GM12878 (cell line): Measurements from ENCODE around the gene MSANTD2. TPM values are rescaled to one million over a fixed set of nuclear protein-coding genes. Genes with fewer than 3 reads are reported as not detected.
A peak's percentile ranks its signal among the peaks of the same experiment; 100 is the strongest.

ENCODE experiments used
- ATAC-seq: fragments of 200-7000 bp; cut with Tn5 transposase; 3 replicates; pipeline ENCODE4 v1.9.1; 2020; ENCODE audit warnings: mild to moderate bottlenecking, moderate library complexity
- BruUV-seq: library from RNA; stranded (reverse); fragments of 400-500 nt; replicated peaks from 2 replicates; lab custom pipeline; 2021; lab: Mats Ljungman, UMichigan
- CTCF ChIA-PET: fragments of 300-600 bp; sonication (Branson Sonifier 250); formaldehyde crosslinking; extraction: SDS; loops from one replicate; lab custom pipeline; 2021; ENCODE audit warnings: inconsistent platforms; lab: Yijun Ruan, JAX
- POLR2A ChIA-PET: fragments of 350-600 bp; formaldehyde crosslinking; extraction: SDS; loops from one replicate; lab custom pipeline; 2021; ENCODE audit warnings: inconsistent platforms; lab: Charles Lee
- RAD21 ChIA-PET: fragments of 300-600 bp; sonication (Branson Sonifier 250); formaldehyde crosslinking; loops from one replicate; lab custom pipeline; 2023; ENCODE audit warnings: antibody characterized with exemption; ENCODE audit not compliant: unreplicated experiment; lab: Charles Lee
- SMC1A ChIA-PET: fragments of 300-600 bp; sonication (Branson Sonifier 250); formaldehyde crosslinking; loops from one replicate; lab custom pipeline; 2023; ENCODE audit not compliant: unreplicated experiment, uncharacterized antibody; lab: Charles Lee
- DNase-seq: peaks from one replicate; pipeline ENCODE4 v3.0.0-alpha.2; 2011; ENCODE audit warnings: low read depth, low spot score
- FAIRE-seq: peaks from 3 replicates; lab custom pipeline; 2011; peaks lifted over from hg19 to GRCh38; lab: Jason Lieb, UNC
- H2AFZ ChIP-seq: 2 replicates; pipeline ENCODE4 v1.6.0; 2011; ENCODE audit warnings: low read depth, low read length, control low read depth; ENCODE audit not compliant: control insufficient read depth
- H3K27ac ChIP-seq: 2 replicates; pipeline ENCODE4 v1.5.1; 2011; ENCODE audit warnings: control low read depth; ENCODE audit not compliant: control insufficient read depth, insufficient read depth
- H3K27me3 ChIP-seq, 2 experiments: replicated peaks in 1 of 2; 2 replicates each; pipeline versions ENCODE4 v1.6.0 to v1.6.1; 2011; ENCODE audit warnings: low read length in 1 of 2; ENCODE audit not compliant: control insufficient read depth in 2 of 2, insufficient read depth in 2 of 2
- H3K36me3 ChIP-seq, 2 experiments: 2 replicates each; pipeline ENCODE4 v1.5.1; 2011; ENCODE audit warnings: low read length in 1 of 2; ENCODE audit not compliant: control insufficient read depth in 2 of 2, insufficient read depth in 2 of 2
- H3K4me1 ChIP-seq: 2 replicates; pipeline ENCODE4 v1.6.1; 2011; ENCODE audit warnings: mild to moderate bottlenecking, low read length, moderate library complexity, mixed read lengths; ENCODE audit not compliant: control insufficient read depth, insufficient read depth
- H3K4me2 ChIP-seq: 2 replicates; pipeline ENCODE4 v1.6.0; 2011; ENCODE audit warnings: control low read depth; ENCODE audit not compliant: control insufficient read depth, insufficient read depth
- H3K4me3 ChIP-seq: fragments of 200-600 bp; sonication (generic); 2 replicates; pipeline ENCODE4 v1.5.1; 2016
- H3K79me2 ChIP-seq: 2 replicates; pipeline ENCODE4 v1.6.0; 2011; ENCODE audit warnings: low read length; ENCODE audit not compliant: control insufficient read depth, insufficient read depth
- H3K9ac ChIP-seq: 2 replicates; pipeline ENCODE4 v1.8.0; 2011; ENCODE audit warnings: low read length, control low read depth, mixed read lengths; ENCODE audit not compliant: control insufficient read depth, insufficient read depth
- H3K9me3 ChIP-seq: replicated peaks from 3 replicates; pipeline ENCODE4 v1.5.1; 2011; ENCODE audit warnings: mild to moderate bottlenecking, low read length; ENCODE audit not compliant: control insufficient read depth, insufficient read depth
- H4K20me1 ChIP-seq: 2 replicates; pipeline ENCODE4 v1.6.0; 2011; ENCODE audit not compliant: control insufficient read depth, insufficient read depth
- ATF2 ChIP-seq: IDR thresholded peaks from 2 replicates; pipeline ENCODE4 v1.6.1; 2012; ENCODE audit warnings: low read length, inconsistent platforms
- BMI1 ChIP-seq: fragments of 450-650 bp; IDR thresholded peaks from 2 replicates; pipeline ENCODE4 v1.6.1; 2016; ENCODE audit warnings: mild to moderate bottlenecking, moderate library complexity, borderline replicate concordance
- CHD4 ChIP-seq: fragments of 200-600 bp; sonication (generic); IDR thresholded peaks from 2 replicates; pipeline ENCODE4 v1.6.1; 2016; ENCODE audit warnings: mild to moderate bottlenecking
- EGR1 ChIP-seq, 2 experiments: IDR thresholded peaks; 1 replicate in 1 of 2; 2 replicates in 1 of 2; pipeline ENCODE4 v1.6.1; 2011 to 2012; ENCODE audit warnings: low read depth in 2 of 2, low read length in 2 of 2, borderline replicate concordance in 1 of 2, mild to moderate bottlenecking in 1 of 2, moderate library complexity in 1 of 2
- GATAD2B ChIP-seq: fragments of 450-650 bp; conservative IDR thresholded peaks from 2 replicates; pipeline ENCODE4 v1.6.1; 2017; ENCODE audit warnings: low read depth, mild to moderate bottlenecking, moderate library complexity
- JUNB ChIP-seq: IDR thresholded peaks from 2 replicates; pipeline ENCODE4 v1.6.1; 2016; ENCODE audit warnings: antibody characterized with exemption, mild to moderate bottlenecking
- MEF2A ChIP-seq: IDR thresholded peaks from 2 replicates; pipeline ENCODE4 v1.6.1; 2011; ENCODE audit warnings: low read depth, mild to moderate bottlenecking, low read length, moderate library complexity; ENCODE audit not compliant: insufficient read depth
- MLLT1 ChIP-seq: fragments of 450-650 bp; IDR thresholded peaks from 2 replicates; pipeline ENCODE4 v1.6.1; 2016; ENCODE audit warnings: mild to moderate bottlenecking
- NR2C1 ChIP-seq: fragments of 450-650 bp; IDR thresholded peaks from 2 replicates; pipeline ENCODE4 v1.6.1; 2017; ENCODE audit warnings: antibody characterized with exemption, mild to moderate bottlenecking, moderate library complexity
- PAX5 ChIP-seq: IDR thresholded peaks from 2 replicates; pipeline ENCODE4 v1.6.1; 2011; ENCODE audit warnings: low read depth, low read length, borderline replicate concordance
- PML ChIP-seq: IDR thresholded peaks from 2 replicates; pipeline ENCODE4 v1.6.1; 2012; ENCODE audit warnings: low read length, inconsistent platforms
- WRNIP1 ChIP-seq: IDR thresholded peaks from 2 replicates; pipeline ENCODE4 v1.6.1; 2011; ENCODE audit warnings: low read depth, low read length, improper control_type of control experiment, borderline replicate concordance
- ZSCAN29 ChIP-seq: fragments of 450-650 bp; IDR thresholded peaks from 2 replicates; pipeline ENCODE4 v1.6.1; 2017; ENCODE audit warnings: mild to moderate bottlenecking, moderate library complexity
- WGBS: methylation state at CpG from one replicate; pipeline ENCODE4 v1.1.6; 2016; ENCODE audit warnings: low lambda C conversion rate; ENCODE audit not compliant: insufficient replicate concordance, insufficient coverage; ENCODE audit errors: missing lambda C conversion rate; 5-methylcytosine and 5-hydroxymethylcytosine counted together
- in situ Hi-C: fragments of 300-500 bp; cut with MboI; formaldehyde crosslinking; loops from 9 replicates; pipeline ENCODE4 v1.14.3; 2018; ENCODE audit warnings: mixed read lengths
- intact Hi-C: fragments of 100-400 bp; cut with micrococcal nuclease; formaldehyde crosslinking; loops from one replicate; pipeline ENCODE4 v1.14.2; 2022; ENCODE audit not compliant: unreplicated experiment
- polyA plus RNA-seq, 11 experiments: library from polyadenylated mRNA; depleted of rRNA in 4 of 11; unstranded in 6 of 11; stranded (reverse) in 5 of 11; fragments of >200 nt; fragmentation: Nextera tagmentation in 4 of 11; fragmentation: Illumina TruSeq in 1 of 11; extraction: Ambion mirVana in 4 of 11; extraction: Trizol in 1 of 11; gene quantifications; 1 replicate in 1 of 11; 2 replicates in 10 of 11; pipeline versions ENCODE4 v1.2.1 to v1.2.3, GENCODE V29; 2011 to 2016; ENCODE audit warnings: inconsistent platforms in 2 of 11, missing spikeins in 2 of 11, low read depth in 1 of 11
- total RNA-seq, 4 experiments: library from RNA; depleted of rRNA in 3 of 4; stranded (reverse); fragments of >200 nt in 3 of 4; fragmentation: Illumina TruSeq in 1 of 4; extraction: Trizol in 1 of 4; gene quantifications; 2 replicates each; pipeline versions ENCODE4 v1.2.1 to v1.2.3, GENCODE V29; 2013 to 2021
- TF ChIP-seq, protein P1 (sequence below): fragments of 450-650 bp; IDR thresholded peaks from 2 replicates; pipeline ENCODE4 v1.6.1; 2016; ENCODE audit warnings: mild to moderate bottlenecking
- TF ChIP-seq, protein P2 (sequence below): fragments of 450-650 bp; IDR thresholded peaks from 2 replicates; pipeline ENCODE4 v1.6.1; 2017; ENCODE audit warnings: mild to moderate bottlenecking

MSANTD2 gene
- total and polyA plus RNA-seq, 10 of the 15 experiments (the other 5 are each of a cell fraction or from before 2014, with no cell fraction given) = 3.0 to 12.4 (median 8.0) TPM

DNA sequence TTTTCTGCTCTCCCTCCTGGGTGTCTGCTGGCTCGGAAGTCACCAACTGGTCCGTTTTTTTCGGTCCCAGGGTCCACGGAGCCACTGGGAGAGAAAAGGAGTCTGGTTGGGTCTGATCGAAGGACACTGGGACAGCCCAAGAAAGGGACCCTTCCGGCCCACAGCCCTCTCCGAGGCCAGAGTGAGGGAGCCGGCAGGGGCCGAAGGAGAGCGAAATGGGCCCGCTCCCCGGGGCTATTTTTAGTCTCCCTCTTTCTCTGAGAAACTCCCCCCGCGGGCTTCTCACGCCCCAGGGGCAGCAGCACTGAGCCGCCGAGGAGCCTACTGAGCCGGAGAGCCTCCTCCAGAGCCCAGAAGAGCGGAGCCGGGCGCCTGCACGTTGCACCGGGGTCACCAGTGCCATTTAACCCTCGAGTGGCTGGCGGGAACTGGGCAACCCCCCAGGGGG lies 40.0 kb downstream of the MSANTD2 start (continued):
- TF ChIP-seq BMI1 = no peak
- TF ChIP-seq MEF2A = peak; percentile 76
- no peak for TF ChIP-seq EGR1 (IDR thresholded peaks at IDR 0.05; ENCODE audit: borderline replicate concordance in 1 of 2, low read depth in 2 of 2, low read length in 2 of 2)

DNA sequence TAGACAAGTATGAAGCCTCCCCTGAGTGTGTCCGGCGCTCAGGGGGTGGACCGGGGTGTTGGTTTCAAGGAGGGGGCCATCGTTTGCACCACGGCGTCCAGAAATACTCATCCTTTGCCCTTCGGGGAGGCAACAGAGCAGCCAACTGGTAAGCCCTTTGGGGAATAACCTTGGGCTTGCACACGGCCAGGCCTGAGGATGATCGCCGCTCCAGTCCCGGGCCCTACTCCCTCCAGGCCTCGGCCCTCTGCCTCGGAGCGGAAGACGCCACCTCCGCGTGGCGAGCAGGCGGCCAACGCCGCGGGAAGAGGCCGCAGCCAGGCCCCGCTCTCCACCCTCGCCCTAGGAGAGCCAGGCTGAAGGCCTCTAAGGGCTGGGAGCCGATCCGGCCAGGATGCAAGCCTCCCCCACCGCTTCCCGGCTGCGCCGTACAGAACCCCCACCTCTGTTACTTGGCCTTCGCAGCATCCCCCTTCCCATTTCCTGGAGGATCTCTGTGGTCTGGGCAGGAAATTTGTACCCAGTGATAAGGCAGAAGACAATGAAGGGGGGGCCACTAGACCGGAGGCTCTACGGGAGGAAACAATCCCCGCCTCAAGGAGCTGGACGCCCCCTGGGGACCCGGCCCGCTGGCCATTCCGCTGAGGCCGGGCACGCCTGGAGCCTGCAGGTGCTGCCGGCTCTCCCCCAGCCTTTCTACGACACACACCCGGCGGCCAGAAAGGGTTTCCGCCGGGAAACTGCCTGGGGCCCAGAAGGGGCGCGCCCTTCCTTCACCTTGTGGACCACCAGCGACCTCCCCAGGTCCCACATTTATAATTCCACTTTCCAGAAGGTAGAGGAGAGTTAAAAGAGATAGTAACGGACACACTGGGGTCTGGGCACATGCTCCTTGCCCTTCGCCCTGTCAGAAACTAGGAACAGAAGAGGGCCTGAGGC lies 40.7 kb downstream of the MSANTD2 start:
- BruUV-seq = TSS peak; percentile 66
- H3K79me2 ChIP-seq = peaks cover 46% of the 10 kb centered on the region
- ChIA-PET SMC1A (interaction anchor here (0.9 to 8.8 kb wide), 5 partner anchors 13 to 88 kb away, joined by 5 to 93 read pairs (median 12); partner anchors contain the start of genes MSANTD2, SIAE and SPA17), CTCF (interaction anchor here (0.9 to 16.3 kb wide), 16 partner anchors 12 to 194 kb away, joined by 3 to 272 read pairs (median 6); partner anchors contain the start of genes CCDC15, MSANTD2, NRGN and SIAE), POLR2A (interaction anchor here (1.4 to 1.5 kb wide), 2 partner anchors 19 to 38 kb away, joined by 3 to 4 read pairs; no protein-coding TSS in a partner anchor), RAD21 (interaction anchor here (0.9 to 5.8 kb wide), 6 partner anchors 13 to 89 kb away, joined by 3 to 67 read pairs (median 12); partner anchors contain the start of genes SIAE and SPA17)
- peak overlapping the region; percentile 87 for H3K9ac ChIP-seq
- H3K36me3 ChIP-seq = no peaks in the 10 kb centered on the region; a peak in 2 of 4 replicates
- no peaks in the 10 kb centered on the region for H3K27me3 ChIP-seq
- peak overlapping the region; percentile 82 for H3K27ac ChIP-seq
- in situ Hi-C loops = loop anchor here (5.0 kb wide), 1 partner anchor 87 kb away; the partner anchor contains the start of genes SIAE and SPA17
- H4K20me1 ChIP-seq = no peaks in the 10 kb centered on the region
- peak overlapping the region; percentile 64 for H2AFZ ChIP-seq
- peak overlapping the region; percentile 83 for H3K4me3 ChIP-seq
- intact Hi-C loops = no loop called here
- peaks cover 18% of the 10 kb centered on the region for H3K4me1 ChIP-seq
- peak overlapping the region; percentile 98 for H3K4me2 ChIP-seq
- no peaks in the 10 kb centered on the region for H3K9me3 ChIP-seq
- 33% methylated on average over 45 of the region's 52 CpGs for WGBS
- peak; percentile 22 for ATAC-seq
- no peak for FAIRE-seq
- no peak for DNase-seq
- no peak for TF ChIP-seq CHD4
- TF ChIP-seq GATAD2B = 0 out of 2 replicates have a peak, but pooled peaks have one; percentile 29
- no peak for TF ChIP-seq ZSCAN29
- no peak for TF ChIP-seq NR2C1
- TF ChIP-seq ATF2 = no peak
- TF ChIP-seq PML = no peak
- TF ChIP-seq PAX5 = no peak
- peak; percentile 44; the same call in 1 of the 2 replicates for TF ChIP-seq MLLT1
- TF ChIP-seq JUNB = no peak
- no peak for TF ChIP-seq WRNIP1
- TF ChIP-seq, protein P1, sequence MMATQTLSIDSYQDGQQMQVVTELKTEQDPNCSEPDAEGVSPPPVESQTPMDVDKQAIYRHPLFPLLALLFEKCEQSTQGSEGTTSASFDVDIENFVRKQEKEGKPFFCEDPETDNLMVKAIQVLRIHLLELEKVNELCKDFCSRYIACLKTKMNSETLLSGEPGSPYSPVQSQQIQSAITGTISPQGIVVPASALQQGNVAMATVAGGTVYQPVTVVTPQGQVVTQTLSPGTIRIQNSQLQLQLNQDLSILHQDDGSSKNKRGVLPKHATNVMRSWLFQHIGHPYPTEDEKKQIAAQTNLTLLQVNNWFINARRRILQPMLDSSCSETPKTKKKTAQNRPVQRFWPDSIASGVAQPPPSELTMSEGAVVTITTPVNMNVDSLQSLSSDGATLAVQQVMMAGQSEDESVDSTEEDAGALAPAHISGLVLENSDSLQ = no peak
- TF ChIP-seq, protein P2, sequence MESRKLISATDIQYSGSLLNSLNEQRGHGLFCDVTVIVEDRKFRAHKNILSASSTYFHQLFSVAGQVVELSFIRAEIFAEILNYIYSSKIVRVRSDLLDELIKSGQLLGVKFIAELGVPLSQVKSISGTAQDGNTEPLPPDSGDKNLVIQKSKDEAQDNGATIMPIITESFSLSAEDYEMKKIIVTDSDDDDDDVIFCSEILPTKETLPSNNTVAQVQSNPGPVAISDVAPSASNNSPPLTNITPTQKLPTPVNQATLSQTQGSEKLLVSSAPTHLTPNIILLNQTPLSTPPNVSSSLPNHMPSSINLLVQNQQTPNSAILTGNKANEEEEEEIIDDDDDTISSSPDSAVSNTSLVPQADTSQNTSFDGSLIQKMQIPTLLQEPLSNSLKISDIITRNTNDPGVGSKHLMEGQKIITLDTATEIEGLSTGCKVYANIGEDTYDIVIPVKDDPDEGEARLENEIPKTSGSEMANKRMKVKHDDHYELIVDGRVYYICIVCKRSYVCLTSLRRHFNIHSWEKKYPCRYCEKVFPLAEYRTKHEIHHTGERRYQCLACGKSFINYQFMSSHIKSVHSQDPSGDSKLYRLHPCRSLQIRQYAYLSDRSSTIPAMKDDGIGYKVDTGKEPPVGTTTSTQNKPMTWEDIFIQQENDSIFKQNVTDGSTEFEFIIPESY = 0 out of 2 replicates have a peak, but pooled peaks have one; percentile 34
